Kidney capillary endothelial cell (primary cell): ENCODE data around the gene GPR146.
A peak's percentile ranks its signal among the peaks of the same experiment; 100 is the strongest.

ENCODE experiments used
- DNase-seq: peaks from one replicate; pipeline ENCODE4 v3.0.0-alpha.2; 2018; ENCODE audit warnings: low spot score

GPR146 gene

DNA sequence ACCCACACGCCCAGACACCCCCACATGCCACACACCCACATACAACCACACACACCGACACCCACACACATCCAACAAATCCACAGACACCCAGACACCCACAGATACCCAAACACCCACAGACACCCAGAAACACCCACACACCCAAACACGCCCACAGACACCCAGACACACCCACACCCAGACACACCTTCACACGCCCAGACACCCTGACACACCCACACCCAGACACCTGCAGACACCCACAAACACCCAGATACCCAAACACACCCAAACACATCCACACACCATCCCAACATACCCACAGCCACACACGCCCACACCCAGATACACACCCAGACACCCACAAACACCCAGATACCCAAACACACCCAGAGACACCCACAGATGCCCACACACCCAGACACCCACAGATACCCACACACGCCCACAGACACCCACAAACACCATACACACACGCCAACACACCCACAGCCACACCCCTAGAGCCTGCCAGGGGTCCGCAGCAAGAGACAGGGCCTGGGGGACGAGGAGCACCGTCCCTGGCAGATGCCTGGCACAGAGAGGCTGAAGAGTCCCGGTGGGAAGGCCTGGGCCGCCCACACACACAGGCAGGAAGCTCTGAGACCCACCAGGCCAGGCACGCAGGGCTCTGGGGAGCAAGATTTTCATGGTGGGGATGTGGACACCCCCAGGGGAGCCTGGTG lies 32.9 kb upstream of the GPR146 start:
- DNase-seq = no peak

DNA sequence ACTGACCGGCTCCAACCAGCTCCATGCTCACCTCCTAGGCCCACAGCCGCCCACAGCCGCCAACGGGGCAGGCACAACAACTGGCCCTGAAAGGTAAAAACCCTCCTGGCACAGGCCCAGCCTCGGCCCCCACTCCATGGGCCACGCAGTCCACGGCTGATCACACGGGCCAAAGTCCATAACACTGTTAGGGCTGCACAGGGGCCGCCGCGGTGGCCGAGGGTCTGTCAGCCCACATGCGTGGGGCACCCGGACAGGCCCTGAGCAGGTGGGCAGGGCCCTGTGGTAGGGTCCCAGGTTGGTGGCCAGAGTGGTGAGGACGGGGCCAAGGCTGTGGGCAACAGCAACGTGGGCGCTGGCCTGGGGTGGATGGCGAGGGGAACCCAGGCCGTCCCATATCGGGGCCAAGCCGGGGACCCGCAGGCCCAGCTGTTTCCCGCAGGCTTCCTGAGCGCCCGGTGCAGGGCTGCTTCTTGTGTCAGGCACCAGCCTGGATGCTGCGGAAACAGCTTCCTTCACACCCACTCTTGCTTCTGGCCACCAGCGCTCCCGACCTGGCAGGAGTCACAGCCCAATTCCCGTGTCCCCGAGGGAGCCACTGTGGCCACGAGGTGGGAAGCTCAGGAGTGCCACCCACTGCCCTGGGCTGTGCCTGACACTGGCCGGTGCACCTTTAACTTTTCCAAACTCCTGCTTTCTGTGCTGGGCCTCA lies 32.2 kb upstream of the GPR146 start:
- no peak for DNase-seq

DNA sequence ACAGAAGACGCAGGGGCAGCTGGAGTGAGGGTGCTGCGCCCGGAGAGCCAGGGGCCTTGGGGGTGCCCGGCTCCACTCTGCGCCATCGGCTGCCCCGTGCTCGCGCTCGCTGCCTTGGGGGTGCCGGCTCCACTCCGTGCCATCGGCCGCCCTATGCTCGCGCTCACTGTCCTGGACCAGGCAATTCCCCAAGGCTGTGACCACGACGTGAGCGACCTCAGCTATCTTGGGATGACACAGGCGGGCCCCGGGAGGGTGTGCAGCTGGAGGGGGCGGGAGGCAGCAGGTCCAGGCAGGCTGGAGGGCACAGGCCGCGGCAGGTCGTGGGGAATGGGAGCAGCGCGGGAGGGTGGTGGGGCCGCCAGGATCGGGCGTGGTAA lies 31.6 kb upstream of the GPR146 start:
- DNase-seq = no peak

DNA sequence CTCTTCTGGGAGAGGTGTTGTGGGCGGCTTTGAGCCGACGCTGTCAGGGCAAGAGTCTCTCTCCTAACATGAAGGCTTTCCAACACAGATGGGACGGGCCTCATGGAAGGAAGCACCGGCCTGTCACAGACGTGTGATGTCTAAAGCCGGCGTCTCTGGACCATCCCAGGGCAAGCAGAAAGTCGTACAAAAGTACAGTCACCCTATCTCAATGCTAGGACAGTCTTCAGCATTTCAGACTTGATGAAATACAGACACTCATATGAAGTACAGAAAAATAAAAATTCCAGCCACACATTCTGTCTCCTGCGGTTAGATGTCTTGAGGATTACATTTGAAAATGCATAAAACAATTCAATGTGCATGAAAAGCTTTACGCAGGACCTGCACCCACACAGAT lies 30.8 kb upstream of the GPR146 start:
- no peak for DNase-seq

DNA sequence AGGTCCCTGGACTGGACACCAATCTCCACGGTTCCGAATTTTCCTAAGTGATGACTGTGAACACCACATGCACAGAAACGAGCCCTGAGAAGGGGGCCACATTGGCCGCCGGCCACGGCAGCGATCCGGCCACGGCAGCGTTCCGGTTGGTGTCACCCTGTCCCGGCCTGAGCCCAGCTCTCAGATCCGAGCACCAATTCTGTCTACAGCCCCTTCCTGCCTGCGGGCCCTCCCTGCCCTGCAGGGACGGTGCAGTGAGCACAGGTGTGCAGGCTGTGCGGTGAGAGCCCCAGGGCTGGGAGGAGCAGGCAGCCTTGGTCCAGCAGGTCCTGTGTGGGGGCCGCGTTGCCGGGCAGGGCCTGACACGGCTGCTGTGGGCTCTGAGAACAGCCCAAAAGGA lies 29.7 kb upstream of the GPR146 start:
- DNase-seq = no peak

DNA sequence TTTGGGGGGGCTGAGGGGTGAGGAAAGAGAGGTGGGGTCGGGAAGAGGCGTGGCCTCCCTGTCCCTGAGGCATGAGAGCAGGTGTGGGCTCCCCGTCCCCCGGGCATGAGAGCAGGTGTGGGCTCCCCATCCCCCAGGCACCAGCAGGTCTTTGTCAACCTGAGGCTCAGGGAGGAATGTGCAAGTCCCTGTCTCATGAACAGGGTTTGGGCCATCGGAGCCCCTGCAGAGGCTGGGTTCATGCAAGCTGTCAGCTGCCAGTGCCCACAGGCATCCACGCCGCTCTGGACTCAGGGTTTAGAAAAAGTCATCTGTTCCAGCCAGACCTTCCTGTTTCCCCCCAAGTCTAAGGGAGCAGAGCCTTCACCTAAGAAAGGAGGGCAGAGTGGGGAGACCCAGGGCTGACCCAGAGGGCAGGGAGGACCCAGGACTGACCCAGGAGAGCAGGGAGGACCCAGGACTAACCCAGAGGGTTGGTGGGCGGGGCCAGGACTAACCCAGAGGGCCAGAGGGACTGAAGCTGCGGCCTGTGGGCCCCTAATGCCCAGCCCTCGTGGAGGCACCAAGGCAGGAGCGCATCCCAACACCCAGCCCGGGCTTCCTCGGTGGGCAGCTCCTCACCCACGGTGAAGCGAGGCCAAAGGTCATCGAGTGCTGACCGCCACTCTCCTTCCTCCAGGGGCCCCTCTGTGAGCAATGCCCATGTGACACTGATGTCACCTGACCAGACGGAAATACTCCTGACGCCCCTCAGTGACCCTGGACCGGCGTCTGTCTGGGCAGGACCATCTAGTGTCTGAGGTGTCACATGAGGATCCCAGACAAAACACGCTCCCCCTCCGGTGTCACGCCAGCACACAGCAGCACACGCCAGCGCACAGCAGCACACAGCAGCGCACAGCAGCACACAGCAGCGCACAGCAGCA lies 28.9 kb upstream of the GPR146 start:
- peak; percentile 22 for DNase-seq

DNA sequence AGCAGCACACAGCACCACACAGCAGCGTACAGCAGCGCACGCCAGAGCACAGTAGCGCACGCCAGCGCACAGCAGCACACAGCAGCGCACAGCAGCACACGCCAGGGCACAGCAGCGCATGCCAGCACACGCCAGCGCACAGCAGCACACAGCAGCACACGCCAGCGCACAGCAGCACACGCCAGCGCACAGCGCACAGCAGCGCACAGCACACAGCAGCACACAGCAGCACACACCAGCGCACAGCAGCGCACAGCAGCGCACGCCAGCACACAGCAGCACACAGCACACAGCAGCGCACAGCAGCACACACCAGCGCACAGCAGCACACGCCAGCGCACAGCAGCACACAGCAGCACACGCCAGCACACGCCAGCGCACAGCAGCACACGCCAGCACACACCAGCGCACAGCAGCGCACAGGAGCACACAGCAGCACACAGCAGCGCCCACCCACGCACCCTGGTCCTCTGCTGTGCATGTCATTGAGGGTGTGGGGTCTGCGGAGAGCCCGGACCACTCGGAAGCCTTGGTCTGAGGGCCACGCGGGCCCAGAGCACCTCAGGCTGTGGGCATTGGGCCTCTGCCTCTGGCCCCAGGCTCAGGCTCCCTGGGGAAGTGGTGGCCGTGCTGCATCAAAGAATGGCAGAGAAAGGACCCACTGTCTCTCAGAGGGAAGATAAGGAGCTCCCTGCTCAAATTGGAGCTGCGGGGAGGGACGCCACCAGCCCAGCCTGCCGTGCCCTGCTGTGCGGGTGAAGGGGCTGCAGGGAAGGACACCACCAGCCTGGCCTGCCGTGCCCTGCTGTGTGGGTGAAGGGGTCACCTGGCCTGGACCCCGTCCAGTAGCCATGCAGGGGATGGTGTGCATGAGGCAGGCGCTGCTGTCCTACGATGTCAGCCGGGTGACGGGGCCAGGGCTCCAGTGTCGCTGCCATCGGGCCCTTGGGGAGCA lies 27.5 kb upstream of the GPR146 start:
- no peak for DNase-seq

DNA sequence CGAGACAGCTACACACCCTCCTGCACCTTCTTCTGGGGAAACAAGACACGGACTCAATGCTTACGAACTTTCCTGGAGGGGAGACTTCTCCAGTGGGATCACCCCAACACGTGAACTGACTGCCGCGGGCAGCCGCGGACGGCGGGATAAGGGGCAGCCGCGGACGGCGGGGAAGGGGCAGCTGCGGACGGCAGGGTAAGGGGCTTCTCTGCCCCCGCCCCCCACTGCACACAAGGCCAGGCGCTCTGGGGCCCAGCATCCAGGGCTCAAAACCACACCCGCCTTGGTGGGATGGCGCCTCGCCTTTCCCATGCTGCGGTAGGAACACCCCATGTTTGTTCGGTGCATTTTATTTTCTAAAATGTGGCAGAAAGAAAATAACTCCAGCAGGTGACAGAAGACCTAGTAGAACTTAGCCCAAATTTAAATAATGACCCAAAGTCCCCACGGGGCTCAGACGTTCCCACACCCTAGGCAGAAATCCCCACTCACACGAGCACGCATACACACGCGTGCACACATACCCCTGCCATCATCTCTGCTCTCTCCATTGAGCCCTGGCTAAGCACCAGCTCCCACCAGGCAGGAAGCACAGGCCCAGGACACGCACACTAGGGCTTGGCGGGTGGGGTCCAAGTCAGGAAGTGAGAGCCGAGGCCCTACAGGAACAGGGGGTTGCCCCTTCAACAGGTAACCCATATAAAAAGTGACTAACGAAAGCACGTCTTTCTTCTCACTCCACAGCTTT lies 26.6 kb upstream of the GPR146 start:
- DNase-seq = no peak

DNA sequence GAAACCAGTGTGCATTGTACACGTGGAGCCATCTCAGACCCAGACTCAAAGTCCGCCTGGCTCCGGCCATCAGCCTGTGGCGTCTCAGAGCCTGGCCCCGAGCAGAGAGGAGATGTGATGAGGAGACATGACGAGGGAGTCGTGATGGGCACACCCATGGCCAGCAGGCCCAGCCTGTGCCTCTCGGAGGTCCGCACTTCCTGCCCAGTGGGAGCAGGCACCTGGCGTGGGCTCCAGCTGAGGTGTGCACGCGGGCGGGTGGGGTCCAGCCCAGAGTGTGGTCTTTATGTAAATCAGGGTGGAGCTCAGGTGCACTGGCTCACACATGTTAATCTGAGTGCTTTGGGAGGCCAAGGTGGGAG lies 26.0 kb upstream of the GPR146 start:
- DNase-seq = no peak

DNA sequence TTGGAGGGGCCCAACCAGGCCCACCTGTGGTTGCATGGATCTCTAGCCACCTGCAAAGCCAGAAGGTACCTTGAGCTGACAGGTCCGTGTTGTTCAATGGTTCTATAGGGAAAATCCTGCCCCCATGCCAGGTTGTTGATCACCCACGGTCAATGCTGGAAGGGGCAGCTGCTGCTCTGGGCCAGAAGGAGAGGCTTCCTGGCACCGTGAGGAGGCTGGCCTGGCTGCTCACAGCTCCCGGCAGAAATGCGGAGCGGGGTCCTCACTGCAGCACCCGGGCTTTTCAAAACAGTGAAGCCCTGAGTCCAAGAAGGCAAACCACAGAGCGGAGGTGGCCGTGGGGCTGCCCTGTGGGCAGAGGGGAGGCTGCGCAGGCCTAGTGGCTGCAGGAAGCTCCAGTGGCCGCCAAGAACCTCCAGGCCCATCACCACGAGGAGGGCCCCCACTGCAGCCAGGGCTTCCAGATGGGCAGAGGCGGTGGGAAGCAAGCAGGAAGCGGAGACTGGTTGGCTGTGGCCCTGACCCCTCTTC lies 25.0 kb upstream of the GPR146 start:
- DNase-seq = no peak

DNA sequence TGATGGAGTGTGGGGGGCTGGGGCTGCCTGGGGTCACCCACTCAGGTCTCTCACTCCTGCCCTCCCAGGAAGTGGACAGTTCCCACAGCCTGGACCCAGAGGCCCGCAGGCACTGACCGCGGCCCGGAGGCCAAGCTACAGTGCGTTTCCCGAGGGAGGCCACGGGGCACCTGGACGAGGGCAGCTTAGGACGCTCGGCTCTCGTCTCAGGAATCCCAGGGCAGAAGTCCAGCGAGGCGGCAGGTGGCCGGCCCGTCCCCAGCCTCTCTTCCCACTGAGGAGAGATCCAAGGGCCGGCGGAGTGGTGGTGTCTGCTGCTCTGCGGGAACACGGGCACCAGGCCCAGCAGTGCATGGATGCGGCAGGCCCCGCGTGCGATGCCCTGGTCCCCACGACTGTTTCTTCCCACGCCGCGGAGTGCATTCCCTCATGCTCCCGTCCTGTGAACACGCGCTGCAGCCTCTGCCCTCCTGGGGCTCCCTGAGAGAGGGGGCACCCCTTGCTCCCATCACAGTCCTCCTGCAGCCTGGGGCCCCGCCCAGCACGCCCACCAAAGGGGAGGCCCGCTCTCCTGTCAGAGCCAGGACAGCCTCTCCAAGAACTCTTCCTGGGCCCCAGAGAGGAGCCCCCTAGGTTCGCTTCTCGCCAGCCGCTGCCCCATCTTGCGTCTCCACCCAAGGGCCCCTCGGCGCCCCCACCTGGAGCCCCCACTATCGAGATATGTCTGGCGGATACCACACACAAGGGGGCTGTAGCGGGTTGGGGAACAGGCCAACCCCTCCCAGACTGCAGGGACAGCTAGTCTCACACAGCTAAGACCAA lies 24.3 kb upstream of the GPR146 start:
- no peak for DNase-seq

DNA sequence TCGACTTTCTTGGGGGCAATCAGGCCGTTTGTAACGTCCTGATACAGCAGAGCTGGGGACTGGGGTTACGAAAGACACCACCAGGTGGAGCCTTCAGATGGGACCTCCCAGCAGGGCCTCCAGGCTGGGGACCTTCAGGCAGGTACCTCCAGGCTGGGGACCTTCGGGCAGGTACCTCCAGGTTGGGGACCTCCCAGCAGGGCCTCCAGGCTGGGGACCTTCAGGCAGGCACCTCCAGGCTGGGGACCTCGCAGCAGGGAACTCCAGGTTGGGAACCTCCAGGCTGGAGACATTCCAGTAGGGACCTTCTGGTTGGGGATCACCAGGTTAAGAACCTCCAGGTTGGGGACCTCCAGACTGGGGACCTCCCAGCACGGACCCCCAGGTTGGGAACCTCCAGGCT lies 23.5 kb upstream of the GPR146 start:
- DNase-seq = no peak

DNA sequence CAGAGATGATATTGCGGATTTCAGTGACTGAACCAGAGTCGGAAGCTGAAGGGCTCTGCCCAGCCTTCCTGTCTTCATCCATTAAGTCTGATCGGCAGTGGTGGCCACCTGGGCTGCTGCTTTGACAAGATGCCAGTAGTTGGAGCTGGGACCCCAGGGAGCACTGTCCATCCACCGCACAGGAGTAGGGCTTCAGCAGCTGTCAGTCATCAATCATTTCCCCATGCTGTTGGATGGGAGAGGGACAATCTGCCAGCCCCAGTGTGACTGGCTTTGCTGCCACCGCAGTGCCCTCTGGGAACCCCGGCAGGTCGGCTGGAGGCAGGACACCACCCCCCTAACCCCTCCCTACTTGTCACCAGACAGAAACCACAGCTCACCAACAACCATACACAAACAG lies 23.0 kb upstream of the GPR146 start:
- no peak for DNase-seq

DNA sequence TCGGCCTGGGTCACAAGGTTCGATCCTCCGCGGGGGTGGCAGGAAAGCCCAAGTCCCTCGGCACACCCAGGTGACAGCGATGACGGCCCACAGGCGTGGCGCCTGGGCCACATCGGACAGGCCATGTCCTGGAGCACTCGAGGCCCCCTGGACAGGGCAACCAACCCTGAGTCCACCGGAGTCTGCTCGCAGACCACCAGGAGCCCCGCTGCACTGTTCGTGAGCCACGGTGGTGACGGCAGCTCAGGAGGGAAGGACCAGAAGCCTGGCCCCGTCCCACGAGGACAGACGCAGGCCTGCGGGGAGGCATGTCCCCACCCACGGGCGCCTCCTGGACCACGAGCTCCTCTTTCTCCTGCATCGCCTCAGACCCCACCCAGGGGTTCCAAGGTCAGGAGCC lies 22.4 kb upstream of the GPR146 start:
- DNase-seq = no peak

DNA sequence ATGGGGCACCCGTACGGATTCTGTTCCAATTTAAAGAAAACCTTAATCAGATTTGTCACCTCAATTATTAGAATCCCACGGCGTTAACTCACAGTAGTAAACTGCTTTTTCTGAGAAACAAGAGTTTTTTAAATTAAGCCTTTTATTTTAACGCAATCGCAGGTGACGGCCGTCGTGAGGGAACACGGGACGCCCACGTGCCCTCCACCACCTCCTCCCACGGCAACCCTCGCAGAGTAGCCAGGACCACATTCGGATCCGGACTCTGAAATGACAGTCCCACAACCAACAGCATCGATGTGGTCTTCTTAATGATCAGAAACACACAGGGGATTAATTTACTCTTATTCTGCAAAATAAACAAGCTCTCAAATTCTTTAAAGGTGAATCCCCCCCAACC lies 22.0 kb upstream of the GPR146 start:
- DNase-seq = no peak

DNA sequence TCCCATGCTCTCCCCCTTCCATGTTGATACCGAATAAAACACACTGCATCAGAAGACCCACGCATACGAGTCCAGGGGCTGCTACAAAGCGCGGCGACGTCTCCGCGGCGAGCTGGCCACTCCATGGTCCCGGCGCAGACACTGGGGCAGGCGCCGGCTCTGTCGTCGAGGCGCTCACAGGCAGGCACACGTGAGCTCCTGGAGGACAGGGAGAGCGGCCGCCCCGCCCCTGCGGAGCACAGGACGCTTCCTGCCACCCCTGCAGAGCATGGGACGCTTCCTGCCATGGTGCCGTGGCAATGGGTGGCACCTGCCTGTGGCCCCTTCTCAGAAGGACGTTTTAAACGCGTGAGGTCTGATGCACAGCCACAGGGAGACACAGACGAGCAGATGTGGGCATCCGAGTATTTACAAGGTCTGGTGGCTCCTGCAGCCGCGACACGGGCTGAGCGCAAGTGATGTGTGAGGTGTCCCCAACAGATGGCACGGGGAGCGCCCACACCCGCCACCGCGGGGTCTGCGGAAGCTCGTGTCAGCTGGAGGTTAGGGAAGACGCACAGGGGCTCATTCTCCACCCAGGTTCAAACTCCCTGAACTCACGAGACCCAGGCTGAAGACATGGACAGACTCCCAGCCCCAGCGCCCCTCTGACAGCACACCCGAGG lies 21.4 kb upstream of the GPR146 start:
- DNase-seq = no peak

DNA sequence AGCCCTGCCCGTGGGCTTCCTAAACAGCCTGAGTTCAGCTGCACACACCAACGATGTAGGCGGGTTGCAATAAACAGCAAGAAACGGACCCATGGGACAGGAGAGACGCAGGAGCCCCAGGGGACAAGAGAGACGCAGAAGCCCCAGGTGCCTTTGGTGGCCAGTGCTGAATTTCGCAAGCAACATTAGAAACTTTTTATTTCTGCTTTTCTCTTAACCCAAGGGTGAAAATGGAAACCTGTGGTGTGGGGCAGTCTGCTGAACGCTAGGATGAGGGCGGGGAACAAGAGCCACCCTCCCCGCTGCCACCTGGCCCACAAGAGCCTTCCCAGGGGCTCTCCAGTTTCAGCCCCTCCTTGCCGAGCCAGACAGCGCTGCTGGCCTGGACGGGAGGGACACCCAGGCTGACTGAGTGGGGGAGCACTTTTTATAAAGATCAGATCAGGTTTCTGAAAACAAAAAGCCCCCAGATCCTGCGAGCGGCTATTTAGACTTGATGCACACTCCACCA lies 20.0 kb upstream of the GPR146 start:
- DNase-seq = no peak

DNA sequence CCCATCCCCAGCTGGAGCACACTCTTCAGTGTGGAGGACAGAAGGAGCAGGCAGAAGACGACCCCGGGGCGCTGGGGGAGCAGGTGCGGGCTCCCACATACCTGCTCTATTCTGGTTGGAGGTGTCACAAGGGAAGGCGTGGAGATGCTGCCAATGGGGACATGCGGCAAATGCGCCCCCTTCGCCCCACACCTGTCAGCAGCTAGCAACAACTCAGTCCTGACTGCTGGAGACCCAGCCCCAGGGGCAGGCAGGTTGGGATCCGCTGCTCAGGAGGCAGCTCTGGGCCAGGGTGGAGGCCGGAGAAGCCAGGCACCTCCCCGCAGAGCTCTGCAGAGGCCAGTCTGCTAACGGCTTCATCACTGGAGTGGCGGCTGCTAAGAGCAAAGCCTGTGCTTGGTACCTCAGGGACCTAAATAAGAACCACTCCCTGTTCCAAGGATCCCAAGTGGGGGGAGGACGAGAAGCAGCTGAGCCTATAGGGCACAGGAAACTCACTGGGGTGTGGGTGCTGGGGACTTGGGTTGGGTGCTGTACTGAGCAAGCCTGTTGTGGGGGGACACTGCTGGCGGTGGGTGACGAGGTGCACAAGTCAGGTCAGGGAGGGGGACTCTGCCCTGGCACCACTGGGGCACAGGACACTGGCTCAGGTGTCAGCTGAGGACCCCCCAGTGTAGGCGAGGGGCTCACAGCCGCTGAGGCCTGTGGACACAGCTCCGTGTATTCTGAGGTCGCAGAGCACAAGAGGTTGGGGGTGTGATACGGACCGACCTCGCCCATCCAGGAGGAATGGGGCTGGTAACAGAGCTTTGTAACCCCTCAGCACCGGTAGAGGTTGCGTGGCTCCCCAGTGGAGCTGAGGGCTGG lies 19.2 kb upstream of the GPR146 start:
- DNase-seq = no peak
